ENCODE results near the gene RGS6.

Gene RGS6

GRCh38 chr14:72303930-72304329 is 371.7 kb downstream of the RGS6 start:
- no peaks in the 10 kb centered on the region for H3K4me1 ChIP-seq (ENCODE audit: insufficient read depth, low read length)

GRCh38 chr14:72305561-72305960 is 373.3 kb downstream of the RGS6 start:
- Histone ChIP-seq H3K36me3 (ENCODE audit: insufficient read depth, low read depth, low read length) (no peaks in the 10 kb centered on the region), H3K9ac (ENCODE audit: low read depth, low read length) (no peak overlapping the region), H3K27ac (ENCODE audit: low read length) (no peak overlapping the region), H3K4me1 (ENCODE audit: insufficient read depth, low read length) (no peaks in the 10 kb centered on the region), H3K9me3 (ENCODE audit: insufficient read depth, low read depth, low read length) (peaks cover 8% of the 10 kb centered on the region; the same call in 1 of the 2 replicates), H3K4me3 (ENCODE audit: low read length) (no peak overlapping the region), H3K27me3 (ENCODE audit: insufficient read depth, low read length) (no peaks in the 10 kb centered on the region)

More at GRCh38 chr14:72303930-72304329, 371.7 kb downstream of the RGS6 start:
- Histone ChIP-seq H3K9me3 (ENCODE audit: insufficient read depth, low read depth, low read length) (peaks cover 8% of the 10 kb centered on the region; the same call in 1 of the 2 replicates), H3K9ac (ENCODE audit: low read depth, low read length) (no peak overlapping the region), H3K4me3 (ENCODE audit: low read length) (no peak overlapping the region), H3K27me3 (ENCODE audit: insufficient read depth, low read length) (no peaks in the 10 kb centered on the region), H3K27ac (ENCODE audit: low read length) (no peak overlapping the region), H3K36me3 (ENCODE audit: insufficient read depth, low read depth, low read length) (no peaks in the 10 kb centered on the region)

DNA sequence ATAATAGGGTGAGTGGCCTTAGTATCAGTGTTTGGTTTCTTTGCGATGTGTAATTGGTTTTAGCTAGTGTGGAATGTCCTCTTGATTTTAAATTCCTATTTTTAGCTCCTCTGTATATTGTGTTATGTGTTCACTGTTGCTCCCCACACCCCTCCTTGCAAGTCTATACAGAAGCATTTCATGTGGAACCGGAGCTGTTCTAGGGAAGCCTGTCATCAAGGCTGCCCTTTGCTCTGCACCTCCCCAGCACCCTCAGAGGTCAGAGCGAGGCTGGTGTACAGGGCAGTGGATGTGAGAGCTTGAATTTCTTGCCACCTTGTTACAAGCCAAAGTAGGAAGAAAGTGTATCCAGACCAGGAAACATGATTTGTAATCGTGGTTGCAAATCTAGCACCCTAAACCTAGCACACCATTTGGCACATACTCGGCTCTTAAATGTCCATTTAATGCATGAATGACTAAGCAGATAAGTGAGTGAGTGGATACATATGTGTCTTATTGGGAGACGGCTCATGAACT is 376.8 kb downstream of the RGS6 start:
- Histone ChIP-seq H3K27me3 (ENCODE audit: insufficient read depth, low read length) (no peaks in the 10 kb centered on the region), H3K4me1 (ENCODE audit: insufficient read depth, low read length) (no peaks in the 10 kb centered on the region), H3K9ac (ENCODE audit: low read depth, low read length) (no peak overlapping the region), H3K36me3 (ENCODE audit: insufficient read depth, low read depth, low read length) (no peaks in the 10 kb centered on the region), H3K4me3 (ENCODE audit: low read length) (no peak overlapping the region), H3K9me3 (ENCODE audit: insufficient read depth, low read depth, low read length) (peaks cover 8% of the 10 kb centered on the region), H3K27ac (ENCODE audit: low read length) (no peak overlapping the region)

DNA sequence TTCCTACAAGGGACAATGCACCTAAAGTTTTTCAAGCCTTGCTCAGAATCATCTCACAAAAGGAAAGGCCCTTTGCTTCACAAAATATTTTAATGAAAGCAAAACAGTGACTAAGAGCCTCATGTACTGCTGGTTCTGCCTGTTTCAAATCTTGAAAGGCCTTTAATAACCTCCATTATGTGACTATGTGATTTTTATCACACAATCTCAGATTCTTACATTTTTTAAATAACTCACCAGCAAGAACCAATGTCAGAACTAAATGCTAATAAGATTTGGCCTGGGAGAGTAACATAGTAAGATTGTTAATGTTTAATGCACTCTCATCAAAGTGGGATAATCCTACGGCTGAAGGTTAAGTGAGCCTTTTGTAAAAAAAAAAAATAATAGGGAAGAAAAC is 378.9 kb downstream of the RGS6 start:
- Histone ChIP-seq H3K9ac (ENCODE audit: low read depth, low read length) (no peak overlapping the region), H3K27ac (ENCODE audit: low read length) (no peak overlapping the region), H3K4me1 (ENCODE audit: insufficient read depth, low read length) (peaks cover 6% of the 10 kb centered on the region; the same call in 1 of the 2 replicates), H3K4me3 (ENCODE audit: low read length) (no peak overlapping the region), H3K36me3 (ENCODE audit: insufficient read depth, low read depth, low read length) (no peaks in the 10 kb centered on the region), H3K9me3 (ENCODE audit: insufficient read depth, low read depth, low read length) (peaks cover 3% of the 10 kb centered on the region), H3K27me3 (ENCODE audit: insufficient read depth, low read length) (no peaks in the 10 kb centered on the region)

DNA sequence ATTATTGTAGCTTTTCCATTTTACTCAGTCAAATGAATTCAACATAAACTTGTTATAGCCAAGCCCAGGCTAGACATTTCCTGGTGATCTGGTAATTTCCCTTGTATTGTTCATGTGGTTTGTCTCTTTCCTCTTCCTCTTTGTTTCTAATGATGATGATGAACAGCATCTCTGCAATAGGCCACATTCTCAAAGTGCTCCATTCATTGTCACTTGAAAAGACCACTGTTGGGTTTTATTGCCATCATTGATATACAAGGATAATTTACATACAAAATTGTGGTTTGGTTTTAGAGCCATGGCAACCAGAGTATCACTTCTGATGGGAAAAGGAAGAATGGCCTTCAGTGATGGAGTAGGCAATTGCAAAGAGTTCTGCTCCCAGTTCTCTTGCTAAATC is 379.3 kb downstream of the RGS6 start:
- H3K36me3 ChIP-seq (ENCODE audit: insufficient read depth, low read depth, low read length), result no peaks in the 10 kb centered on the region
- no peaks in the 10 kb centered on the region; the same call in 1 of the 2 replicates for H3K9me3 ChIP-seq (ENCODE audit: insufficient read depth, low read depth, low read length)
- no peak overlapping the region for H3K4me3 ChIP-seq (ENCODE audit: low read length)
- H3K27ac ChIP-seq (ENCODE audit: low read length), result no peak overlapping the region
- peaks cover 6% of the 10 kb centered on the region; the same call in 1 of the 2 replicates for H3K4me1 ChIP-seq (ENCODE audit: insufficient read depth, low read length)
- H3K27me3 ChIP-seq (ENCODE audit: insufficient read depth, low read length), result no peaks in the 10 kb centered on the region
- H3K9ac ChIP-seq (ENCODE audit: low read depth, low read length), result no peak overlapping the region

DNA sequence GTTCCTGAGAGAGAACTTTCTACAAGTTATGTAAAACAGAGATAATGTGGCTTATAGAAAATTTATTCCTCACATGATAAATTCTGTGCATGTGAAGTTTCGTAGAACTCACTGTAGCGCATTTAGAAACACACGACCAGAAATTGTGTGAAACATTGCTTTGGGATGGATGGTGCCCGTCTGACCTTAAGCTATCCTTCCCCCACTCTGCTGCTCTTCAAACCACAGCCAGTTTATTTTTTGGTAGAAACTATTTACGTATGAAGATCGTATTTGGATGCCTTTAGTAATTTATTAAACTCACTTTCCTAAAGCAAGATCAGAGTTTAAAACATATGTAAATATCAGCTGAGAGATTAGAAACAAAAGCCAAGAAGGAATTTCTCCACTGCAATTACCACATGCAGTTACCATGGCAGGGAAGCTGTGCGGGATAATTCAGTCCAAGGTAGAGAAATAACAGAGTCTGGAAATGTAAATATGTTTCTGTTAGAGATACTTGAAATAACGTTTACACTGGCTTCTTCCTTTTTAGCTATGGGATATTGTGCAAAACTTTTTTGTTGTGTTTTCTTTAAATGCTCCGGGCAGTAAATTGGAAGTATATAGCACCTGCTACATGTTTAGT is 382.7 kb downstream of the RGS6 start:
- Histone ChIP-seq H3K9ac (ENCODE audit: low read depth, low read length) (no peak overlapping the region), H3K27me3 (ENCODE audit: insufficient read depth, low read length) (no peaks in the 10 kb centered on the region), H3K4me1 (ENCODE audit: insufficient read depth, low read length) (peaks cover 6% of the 10 kb centered on the region; the same call in 1 of the 2 replicates), H3K36me3 (ENCODE audit: insufficient read depth, low read depth, low read length) (no peaks in the 10 kb centered on the region), H3K9me3 (ENCODE audit: insufficient read depth, low read depth, low read length) (no peaks in the 10 kb centered on the region; the same call in 1 of the 2 replicates), H3K27ac (ENCODE audit: low read length) (no peak overlapping the region), H3K4me3 (ENCODE audit: low read length) (no peak overlapping the region)

DNA sequence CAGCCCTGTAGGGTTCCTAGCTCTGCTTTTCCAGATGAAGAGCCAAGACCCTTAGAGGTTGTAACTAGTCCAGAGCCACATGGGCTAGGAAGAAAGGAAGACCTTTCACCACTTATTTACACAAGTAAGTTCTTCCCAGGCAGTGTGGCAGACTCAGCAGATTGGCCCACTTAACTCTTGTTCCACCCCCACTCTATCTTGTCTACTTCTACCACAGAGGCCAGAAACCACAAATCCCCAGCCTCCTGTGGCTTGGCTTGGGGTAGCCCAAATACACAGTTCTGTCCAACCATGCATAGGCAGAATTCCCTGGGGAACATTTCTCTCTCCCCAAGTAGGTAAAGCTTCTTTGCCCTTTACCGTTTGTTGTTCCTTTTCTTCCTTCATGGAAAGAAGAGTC is 383.5 kb downstream of the RGS6 start:
- Histone ChIP-seq H3K27me3 (ENCODE audit: insufficient read depth, low read length) (no peaks in the 10 kb centered on the region), H3K4me1 (ENCODE audit: insufficient read depth, low read length) (peaks cover 6% of the 10 kb centered on the region; the same call in 1 of the 2 replicates), H3K4me3 (ENCODE audit: low read length) (no peak overlapping the region), H3K9me3 (ENCODE audit: insufficient read depth, low read depth, low read length) (no peaks in the 10 kb centered on the region; the same call in 1 of the 2 replicates), H3K9ac (ENCODE audit: low read depth, low read length) (no peak overlapping the region), H3K27ac (ENCODE audit: low read length) (no peak overlapping the region), H3K36me3 (ENCODE audit: insufficient read depth, low read depth, low read length) (no peaks in the 10 kb centered on the region)

- Histone ChIP-seq H3K36me3 (ENCODE audit: insufficient read depth, low read depth, low read length) (no peaks in the 10 kb centered on the region), H3K9me3 (ENCODE audit: insufficient read depth, low read depth, low read length) (no peaks in the 10 kb centered on the region; the same call in 1 of the 2 replicates), H3K9ac (ENCODE audit: low read depth, low read length) (no peak overlapping the region), H3K27me3 (ENCODE audit: insufficient read depth, low read length) (no peaks in the 10 kb centered on the region), H3K27ac (ENCODE audit: low read length) (no peak overlapping the region), H3K4me1 (ENCODE audit: insufficient read depth, low read length) (peaks cover 6% of the 10 kb centered on the region; the same call in 1 of the 2 replicates), H3K4me3 (ENCODE audit: low read length) (no peak overlapping the region)
Observed at GRCh38 chr14:72318648-72319047, 386.4 kb downstream of the RGS6 start.

- Histone ChIP-seq H3K4me3 (ENCODE audit: low read length) (no peak overlapping the region), H3K27ac (ENCODE audit: low read length) (no peak overlapping the region), H3K27me3 (ENCODE audit: insufficient read depth, low read length) (no peaks in the 10 kb centered on the region), H3K9ac (ENCODE audit: low read depth, low read length) (no peak overlapping the region), H3K36me3 (ENCODE audit: insufficient read depth, low read depth, low read length) (no peaks in the 10 kb centered on the region), H3K9me3 (ENCODE audit: insufficient read depth, low read depth, low read length) (no peaks in the 10 kb centered on the region), H3K4me1 (ENCODE audit: insufficient read depth, low read length) (peaks cover 13% of the 10 kb centered on the region)
Observed at GRCh38 chr14:72332046-72332445, 399.8 kb downstream of the RGS6 start.

GRCh38 chr14:72332871-72333270 is 400.6 kb downstream of the RGS6 start:
- Histone ChIP-seq H3K9ac (ENCODE audit: low read depth, low read length) (no peak overlapping the region), H3K4me3 (ENCODE audit: low read length) (no peak overlapping the region), H3K9me3 (ENCODE audit: insufficient read depth, low read depth, low read length) (no peaks in the 10 kb centered on the region), H3K27me3 (ENCODE audit: insufficient read depth, low read length) (no peaks in the 10 kb centered on the region), H3K36me3 (ENCODE audit: insufficient read depth, low read depth, low read length) (no peaks in the 10 kb centered on the region), H3K27ac (ENCODE audit: low read length) (no peak overlapping the region), H3K4me1 (ENCODE audit: insufficient read depth, low read length) (peaks cover 13% of the 10 kb centered on the region)

GRCh38 chr14:72333357-72333756 is 401.1 kb downstream of the RGS6 start:
- H3K4me1 ChIP-seq (ENCODE audit: insufficient read depth, low read length), result peaks cover 13% of the 10 kb centered on the region
- H3K9ac ChIP-seq (ENCODE audit: low read depth, low read length), result no peak overlapping the region
- no peak overlapping the region for H3K27ac ChIP-seq (ENCODE audit: low read length)
- no peaks in the 10 kb centered on the region for H3K27me3 ChIP-seq (ENCODE audit: insufficient read depth, low read length)
- no peak overlapping the region for H3K4me3 ChIP-seq (ENCODE audit: low read length)
- H3K9me3 ChIP-seq (ENCODE audit: insufficient read depth, low read depth, low read length), result no peaks in the 10 kb centered on the region
- no peaks in the 10 kb centered on the region for H3K36me3 ChIP-seq (ENCODE audit: insufficient read depth, low read depth, low read length)

GRCh38 chr14:72336311-72336980 is 404.2 kb downstream of the RGS6 start:
- Histone ChIP-seq H3K27ac (ENCODE audit: low read length) (no peak overlapping the region), H3K9ac (ENCODE audit: low read depth, low read length) (no peak overlapping the region), H3K27me3 (ENCODE audit: insufficient read depth, low read length) (no peaks in the 10 kb centered on the region), H3K36me3 (ENCODE audit: insufficient read depth, low read depth, low read length) (no peaks in the 10 kb centered on the region), H3K4me1 (ENCODE audit: insufficient read depth, low read length) (peaks cover 13% of the 10 kb centered on the region), H3K4me3 (ENCODE audit: low read length) (no peak overlapping the region), H3K9me3 (ENCODE audit: insufficient read depth, low read depth, low read length) (no peaks in the 10 kb centered on the region; the same call in 1 of the 2 replicates)

Measured in iPS-20b (cell line).